Breast epithelium (tissue), 3 donors: ENCODE data around the gene HPN.

Experiments
- POLR2A ChIP-seq: fragments of 450-650 bp; IDR thresholded peaks from one replicate; pipeline ENCODE4 v1.6.1; 2016; ENCODE audit warnings: antibody characterized with exemption, mild to moderate bottlenecking, moderate library complexity
- POLR2AphosphoS5 ChIP-seq, 3 donors: sonication (generic); formaldehyde crosslinking; IDR thresholded peaks; one replicate each; pipeline ENCODE4 v1.6.1; 2017; ENCODE audit warnings: antibody characterized with exemption in 3 of 3
- TF ChIP-seq, protein P1 (sequence below), 3 donors: fragments of 450-650 bp; IDR thresholded peaks; one replicate each; pipeline ENCODE4 v1.5.1; 2016 to 2017; ENCODE audit warnings: antibody characterized with exemption in 3 of 3, mild to moderate bottlenecking in 3 of 3, moderate library complexity in 3 of 3

DNA sequence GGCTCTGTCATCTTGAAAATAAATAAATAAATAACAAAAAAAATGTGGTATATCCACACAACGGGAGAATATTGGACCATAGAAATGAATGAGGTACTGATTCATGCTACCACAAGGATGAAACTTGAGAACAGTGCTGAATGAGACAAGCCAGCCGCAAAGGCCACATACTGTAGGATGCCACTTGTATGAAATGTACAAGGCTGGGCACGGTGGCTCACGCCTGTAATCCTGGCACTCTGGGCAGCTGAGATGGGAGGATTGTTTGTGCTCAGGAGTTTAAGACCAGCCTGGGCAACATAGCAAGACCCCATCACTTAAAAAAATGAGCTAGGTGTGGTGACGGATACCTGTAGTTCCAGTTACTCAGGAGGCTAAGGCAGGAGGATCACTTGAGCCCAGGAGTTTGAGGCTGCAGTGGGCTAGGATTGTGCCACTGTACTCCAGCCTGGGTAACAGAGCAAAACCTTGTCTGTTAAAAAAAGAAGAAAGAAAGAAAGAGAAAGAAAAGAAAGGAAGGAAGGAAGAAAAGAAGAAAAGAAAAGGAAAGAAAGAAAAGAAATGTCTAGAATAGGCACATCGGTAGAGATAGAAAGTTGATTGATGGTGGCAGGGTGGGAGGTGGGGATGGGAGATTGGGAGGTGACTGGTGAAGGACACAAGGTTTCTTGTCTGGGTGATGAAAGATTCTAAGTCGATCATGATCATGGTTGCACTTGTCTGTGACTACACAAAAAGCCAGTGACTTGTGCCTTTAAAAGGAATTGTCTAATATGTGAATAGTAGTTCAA lies 20.3 kb downstream of the HPN start:
- TF ChIP-seq, protein P1, sequence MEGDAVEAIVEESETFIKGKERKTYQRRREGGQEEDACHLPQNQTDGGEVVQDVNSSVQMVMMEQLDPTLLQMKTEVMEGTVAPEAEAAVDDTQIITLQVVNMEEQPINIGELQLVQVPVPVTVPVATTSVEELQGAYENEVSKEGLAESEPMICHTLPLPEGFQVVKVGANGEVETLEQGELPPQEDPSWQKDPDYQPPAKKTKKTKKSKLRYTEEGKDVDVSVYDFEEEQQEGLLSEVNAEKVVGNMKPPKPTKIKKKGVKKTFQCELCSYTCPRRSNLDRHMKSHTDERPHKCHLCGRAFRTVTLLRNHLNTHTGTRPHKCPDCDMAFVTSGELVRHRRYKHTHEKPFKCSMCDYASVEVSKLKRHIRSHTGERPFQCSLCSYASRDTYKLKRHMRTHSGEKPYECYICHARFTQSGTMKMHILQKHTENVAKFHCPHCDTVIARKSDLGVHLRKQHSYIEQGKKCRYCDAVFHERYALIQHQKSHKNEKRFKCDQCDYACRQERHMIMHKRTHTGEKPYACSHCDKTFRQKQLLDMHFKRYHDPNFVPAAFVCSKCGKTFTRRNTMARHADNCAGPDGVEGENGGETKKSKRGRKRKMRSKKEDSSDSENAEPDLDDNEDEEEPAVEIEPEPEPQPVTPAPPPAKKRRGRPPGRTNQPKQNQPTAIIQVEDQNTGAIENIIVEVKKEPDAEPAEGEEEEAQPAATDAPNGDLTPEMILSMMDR (IDR thresholded peaks at IDR 0.05), result no peak
- TF ChIP-seq POLR2A (no peak), POLR2AphosphoS5 (IDR thresholded peaks at IDR 0.05) (no peak)
